ENCODE measurements around the gene KCNG4.

Gene KCNG4

GRCh38 chr16:84169765-84170310 lies 70.0 kb downstream of the KCNG4 start:
- no peak overlapping the region for H3K27ac ChIP-seq
- no peak for DNase-seq (ENCODE audit: low read depth, low spot score)
